GM12891 (cell line): ENCODE measurements around the gene SLC8A1.

ENCODE experiments used
- DNase-seq: peaks from one replicate; pipeline ENCODE4 v3.0.0; 2011; ENCODE audit warnings: low spot score; ENCODE audit not compliant: insufficient read length
- FAIRE-seq: peaks from 2 replicates; lab custom pipeline; 2011; peaks lifted over from hg19 to GRCh38; lab: Jason Lieb, UNC
- PAX5 ChIP-seq: IDR thresholded peaks from 2 replicates; pipeline ENCODE4 v1.6.1; 2011; ENCODE audit warnings: low read length, moderate library complexity, mild to moderate bottlenecking; ENCODE audit not compliant: insufficient read depth, severe bottlenecking
- POLR2A ChIP-seq: IDR thresholded peaks from 2 replicates; pipeline ENCODE4 v1.6.1; 2011; ENCODE audit warnings: low read depth, low read length, control low read depth
- POLR2AphosphoS5 ChIP-seq: IDR thresholded peaks from 2 replicates; pipeline ENCODE4 v1.6.1; 2011; ENCODE audit warnings: low read depth, low read length, control low read depth
- POU2F2 ChIP-seq: IDR thresholded peaks from 2 replicates; pipeline ENCODE4 v1.6.1; 2011; ENCODE audit warnings: low read depth, mild to moderate bottlenecking, control low read depth, low read length, moderate library complexity
- SPI1 ChIP-seq: IDR thresholded peaks from 2 replicates; pipeline ENCODE4 v1.6.1; 2011; ENCODE audit warnings: low read depth, low read length, control low read depth
- TAF1 ChIP-seq: IDR thresholded peaks from 2 replicates; pipeline ENCODE4 v1.6.1; 2011; ENCODE audit warnings: low read depth, low read length, control low read depth

Gene SLC8A1

DNA sequence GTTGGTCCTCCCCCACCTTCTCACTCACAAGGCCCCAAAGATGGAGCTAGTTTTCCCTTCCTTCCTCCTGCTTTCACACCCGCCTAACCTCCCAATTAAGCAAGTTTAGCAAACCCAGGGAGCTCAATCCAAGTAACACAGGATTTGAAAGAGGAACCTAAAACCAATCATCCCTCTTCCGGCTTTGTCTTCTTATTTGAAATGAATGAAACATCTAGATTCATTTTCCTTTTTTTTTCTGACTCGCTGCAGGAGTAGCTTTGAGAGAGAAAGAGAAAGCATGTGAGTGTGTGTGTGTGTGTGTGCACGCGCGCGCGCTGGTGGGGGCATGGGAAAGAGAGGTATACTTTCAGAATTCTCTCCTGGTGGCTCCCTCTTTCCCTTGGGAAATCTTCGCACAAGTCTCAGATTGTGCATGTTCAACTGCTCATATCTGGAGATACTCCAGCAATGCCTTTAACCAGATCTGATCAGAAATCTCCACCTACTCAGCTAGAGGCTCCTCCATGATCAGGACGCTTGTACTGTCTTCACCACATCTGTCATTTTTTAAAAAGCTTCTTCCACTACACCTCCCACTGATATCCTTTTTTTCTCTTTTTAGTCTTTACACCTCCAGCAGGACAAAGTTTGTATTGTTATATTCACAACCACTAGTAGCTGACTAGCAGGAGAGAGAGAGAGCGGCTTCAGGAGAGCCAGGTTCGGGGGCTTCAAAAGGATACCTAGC is 1.7 kb downstream of the SLC8A1 start:
- FAIRE-seq: no peak

DNA sequence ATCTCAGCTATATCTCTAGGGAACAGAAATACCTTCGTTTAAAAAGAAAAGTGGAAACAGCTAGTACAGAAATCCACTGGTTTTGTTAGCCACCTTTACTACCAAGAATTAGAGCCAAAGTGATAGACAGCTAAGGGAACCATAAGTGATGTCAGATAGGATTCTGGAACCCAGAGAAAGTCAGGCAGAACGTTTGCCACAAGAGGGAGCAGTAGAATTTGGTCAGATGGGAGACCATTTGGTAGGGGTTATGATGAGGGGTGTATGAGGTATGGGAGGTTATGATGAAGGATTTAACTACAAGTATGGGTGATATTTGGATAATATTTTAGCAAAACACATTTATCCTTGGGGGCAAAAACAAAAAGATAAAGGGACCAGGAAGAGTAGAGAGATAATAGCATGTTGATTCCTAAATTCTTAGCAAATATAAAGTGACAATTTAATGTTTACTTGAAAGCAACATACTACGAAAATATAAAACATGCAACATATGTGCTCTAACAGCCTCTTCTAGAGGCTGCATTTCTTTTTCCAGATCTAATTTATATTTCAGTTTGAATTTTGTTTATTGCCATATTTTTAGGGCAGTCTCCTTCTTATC is 3.3 kb downstream of the SLC8A1 start:
- peak; percentile 16 for FAIRE-seq
- no peak for DNase-seq
- TF ChIP-seq PAX5 (no peak), POLR2AphosphoS5 (no peak), SPI1 (no peak), POLR2A (no peak), POU2F2 (no peak), TAF1 (no peak)

More for the DNA sequence above, 1.7 kb downstream of the SLC8A1 start:
- TF ChIP-seq SPI1: no peak
- no peak for TF ChIP-seq POLR2AphosphoS5
- no peak for TF ChIP-seq POU2F2
- TF ChIP-seq TAF1: no peak
- TF ChIP-seq PAX5: no peak
- no peak for TF ChIP-seq POLR2A
- no peak for DNase-seq

DNA sequence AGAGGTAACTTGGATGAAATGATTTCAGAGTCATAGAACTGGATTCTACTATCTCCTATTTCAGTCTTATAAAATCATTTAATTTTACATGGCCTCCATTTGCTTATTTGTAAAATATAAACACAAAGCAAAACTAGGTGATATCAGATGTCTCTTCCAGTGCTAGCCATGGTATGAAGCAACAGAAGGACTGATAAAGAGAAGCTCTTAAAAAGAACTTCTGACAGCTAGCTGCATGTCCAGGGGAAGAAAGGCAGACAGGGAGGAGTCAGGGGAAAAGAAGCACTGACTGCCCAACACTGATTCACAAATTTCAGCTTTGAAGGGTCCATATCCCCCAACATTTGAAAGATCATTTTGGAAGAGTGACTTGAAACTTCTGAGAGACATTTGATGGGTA is 6.4 kb downstream of the SLC8A1 start:
- no peak for TF ChIP-seq SPI1
- no peak for TF ChIP-seq PAX5
- TF ChIP-seq POLR2A: no peak
- no peak for TF ChIP-seq TAF1
- no peak for TF ChIP-seq POU2F2
- TF ChIP-seq POLR2AphosphoS5: no peak
- no peak for DNase-seq
- FAIRE-seq: no peak

DNA sequence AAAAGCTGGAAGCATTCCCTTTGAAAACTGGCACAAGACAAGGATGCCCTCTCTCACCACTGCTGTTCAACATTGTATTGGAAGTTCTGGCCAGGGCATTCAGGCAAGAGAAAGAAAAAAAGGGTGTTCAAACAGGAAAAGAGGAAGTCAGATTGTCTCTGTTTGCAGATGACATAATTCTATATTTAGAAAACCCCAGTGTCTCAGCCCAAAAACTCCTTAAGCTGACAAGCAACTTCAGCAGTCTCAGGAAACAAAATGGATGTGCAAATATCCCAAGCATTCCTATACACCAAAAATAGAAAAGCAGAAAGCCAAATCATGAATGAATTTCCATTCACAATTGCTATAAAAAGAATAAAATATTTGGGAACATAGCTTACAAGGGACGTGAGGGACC is 11.1 kb downstream of the SLC8A1 start:
- peak; percentile 76 for TF ChIP-seq SPI1
- TF ChIP-seq POU2F2: no peak
- no peak for DNase-seq
- FAIRE-seq: no peak

DNA sequence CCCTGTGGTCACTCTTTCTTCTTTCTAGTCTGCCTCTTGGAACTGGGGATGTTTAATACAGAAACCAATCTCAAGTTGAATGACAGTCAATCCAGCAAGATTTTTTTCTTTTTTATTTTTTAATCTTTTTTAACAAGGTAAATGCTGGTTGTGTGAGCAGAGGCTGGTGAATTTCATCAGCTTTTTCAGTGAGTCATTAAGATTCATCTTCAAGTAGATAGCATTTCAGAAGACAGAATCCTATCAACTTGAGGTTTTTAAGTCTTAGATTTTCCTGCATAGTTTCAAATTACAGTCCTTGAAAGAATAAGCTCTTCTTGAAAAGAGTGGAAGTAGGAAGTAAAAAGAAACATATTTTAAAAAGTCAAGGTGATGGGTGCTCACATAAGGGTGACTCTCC is 12.4 kb downstream of the SLC8A1 start:
- no peak for FAIRE-seq
- no peak for DNase-seq
- TF ChIP-seq TAF1: no peak
- no peak for TF ChIP-seq POLR2A
- no peak for TF ChIP-seq POLR2AphosphoS5
- TF ChIP-seq POU2F2: no peak
- TF ChIP-seq SPI1: no peak
- TF ChIP-seq PAX5: no peak

DNA sequence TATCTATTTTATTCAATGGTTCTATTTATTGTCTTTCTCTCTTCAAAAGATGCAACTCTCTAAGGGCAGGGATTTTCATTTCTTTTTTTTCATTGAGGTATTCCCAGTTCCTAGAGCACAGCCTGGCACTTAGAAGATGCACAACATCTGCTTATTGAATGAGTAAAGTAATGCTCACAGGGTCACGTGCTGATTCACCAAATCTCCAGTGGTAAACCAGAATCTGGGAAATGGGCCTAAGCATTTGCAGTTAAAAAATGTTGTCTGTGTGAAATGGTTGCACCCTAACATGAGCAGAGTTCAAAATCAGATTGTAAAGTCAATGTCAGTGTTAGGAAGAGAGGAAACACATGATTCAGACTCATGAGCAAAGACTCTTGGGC is 15.8 kb downstream of the SLC8A1 start:
- FAIRE-seq (no peak), DNase-seq (no peak)
- TF ChIP-seq PAX5 (no peak), POLR2AphosphoS5 (no peak), POU2F2 (no peak), SPI1 (no peak), POLR2A (no peak), TAF1 (no peak)

DNA sequence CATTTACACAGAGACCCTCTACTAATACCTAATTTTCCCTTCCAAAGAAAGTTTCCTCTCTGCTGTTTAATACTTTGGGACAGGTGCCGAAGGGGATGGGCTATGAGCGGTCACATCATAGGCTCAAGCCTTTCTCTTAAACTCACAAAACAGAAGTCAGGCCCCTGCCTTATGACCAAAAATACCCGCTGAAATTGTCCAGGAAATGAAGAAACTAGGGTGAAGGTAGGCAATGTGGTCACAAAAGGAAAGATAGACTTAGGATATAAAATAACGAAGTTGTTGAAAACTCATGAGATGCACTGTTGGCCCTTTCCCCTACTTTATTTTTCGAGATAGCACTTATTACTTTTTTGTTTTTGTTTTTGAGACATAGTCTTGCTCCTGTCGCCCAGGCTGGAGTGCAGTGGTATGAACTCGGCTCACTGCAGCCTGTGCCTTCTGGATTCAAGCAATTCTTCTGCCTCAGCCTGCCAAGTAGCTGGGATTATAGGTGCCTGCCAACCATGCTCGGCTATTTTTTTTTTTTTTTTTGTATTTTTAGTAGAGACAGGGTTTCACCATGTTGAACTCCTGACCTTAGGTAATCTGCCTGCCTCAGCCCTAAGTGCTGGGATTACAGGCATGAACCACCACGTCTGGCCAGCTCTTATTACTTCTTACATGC is 16.3 kb downstream of the SLC8A1 start:
- FAIRE-seq: no peak
- no peak for TF ChIP-seq SPI1
- TF ChIP-seq POLR2A: no peak
- no peak for TF ChIP-seq POLR2AphosphoS5
- TF ChIP-seq POU2F2: no peak
- no peak for TF ChIP-seq PAX5
- no peak for TF ChIP-seq TAF1
- DNase-seq: no peak

DNA sequence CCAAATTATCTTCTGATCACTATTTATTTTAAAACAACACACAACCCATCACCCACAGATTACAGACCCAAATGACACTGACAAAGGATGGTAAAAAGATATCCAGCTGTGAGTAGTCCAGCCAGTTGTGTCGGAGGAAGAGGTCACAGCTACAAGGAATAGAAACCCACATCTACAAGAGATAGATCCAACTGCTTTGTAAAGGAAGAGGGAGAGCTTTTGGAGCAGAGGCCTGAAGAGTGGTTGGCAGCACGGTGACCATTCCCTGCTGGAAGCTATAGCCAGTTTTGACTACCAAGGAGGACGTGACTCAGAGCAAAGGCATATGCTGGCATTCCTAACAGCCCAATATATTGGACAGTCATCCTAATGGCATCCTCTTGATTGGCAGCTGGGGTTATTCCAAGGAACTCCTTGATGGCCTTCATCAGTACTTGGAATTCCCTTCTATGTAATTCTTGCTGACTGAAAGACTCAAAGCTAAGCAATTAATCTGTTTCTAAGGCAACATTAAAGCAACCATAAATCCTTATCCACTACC is 17.1 kb downstream of the SLC8A1 start:
- FAIRE-seq (no peak), DNase-seq (no peak)

DNA sequence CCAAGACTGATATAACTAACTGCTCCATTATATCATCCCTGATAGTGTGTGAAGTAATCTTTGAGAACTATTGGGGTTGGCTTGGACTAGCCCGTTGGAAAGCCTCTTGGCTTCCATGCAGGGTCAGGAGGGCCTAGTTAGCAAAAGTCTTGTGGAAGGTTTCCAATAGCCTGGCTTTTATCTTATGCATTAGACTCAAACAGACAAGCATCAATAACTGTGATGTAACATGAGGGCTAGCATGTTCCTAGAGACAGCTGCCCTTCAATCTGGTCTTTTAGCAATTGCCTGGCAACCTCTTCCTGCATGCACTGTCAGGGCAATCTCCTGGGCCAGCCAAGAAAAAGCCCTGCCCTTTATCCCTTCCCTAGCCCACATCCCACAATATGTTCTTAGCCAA is 18.2 kb downstream of the SLC8A1 start:
- no peak for FAIRE-seq
- no peak for DNase-seq
- TF ChIP-seq POLR2AphosphoS5 (no peak), POLR2A (no peak), TAF1 (no peak), POU2F2 (no peak), SPI1 (no peak), PAX5 (no peak)

More for the DNA sequence above, 17.1 kb downstream of the SLC8A1 start:
- no peak for TF ChIP-seq POLR2AphosphoS5
- TF ChIP-seq POLR2A: no peak
- TF ChIP-seq SPI1: no peak
- TF ChIP-seq TAF1: no peak
- no peak for TF ChIP-seq PAX5
- TF ChIP-seq POU2F2: no peak
